ENCODE data around the gene GUCA2A. TPM values are rescaled to one million over a fixed set of nuclear protein-coding genes. Genes with fewer than 3 reads are reported as not detected.
A peak's percentile ranks its signal among the peaks of the same experiment; 100 is the strongest.

Gene GUCA2A
- total and polyA plus RNA-seq, 2 of the 13 experiments (the other 11 are each of a cell fraction or from before 2014, with no cell fraction given): not detected

GRCh38 chr1:42178249-42178648, 13.7 kb upstream of the GUCA2A start:
- Histone ChIP-seq H3K27me3 (ENCODE audit: control insufficient read depth in 1 of 2, insufficient read depth in 2 of 2, low read length in 2 of 2) (no peaks in the 10 kb centered on the region), H3K4me1 (ENCODE audit: insufficient read depth, low read length) (no peaks in the 10 kb centered on the region), H3K4me2 (ENCODE audit: low read depth, low read length) (no peak overlapping the region), H3K27ac (ENCODE audit: extremely low read length, insufficient read depth, low read length) (no peak overlapping the region), H3K36me3 (replicated peaks in 1 of 2; ENCODE audit: control insufficient read depth in 1 of 2, insufficient read depth in 2 of 2, low read length in 2 of 2) (peaks cover 6 to 32% of the 10 kb centered on the region in 2 experiments; a peak in 3 of 5 replicates), H3K79me2 (ENCODE audit: insufficient read depth, low read length) (no peaks in the 10 kb centered on the region), H3K9me3 (ENCODE audit: low read length) (no peaks in the 10 kb centered on the region), H4K20me1 (ENCODE audit: insufficient read depth, low read length) (no peaks in the 10 kb centered on the region), H3K4me3 (replicated peaks in 1 of 3; ENCODE audit: insufficient read depth in 1 of 3, low read depth in 2 of 3, low read length in 3 of 3) (no peak overlapping the region), H3K9ac (ENCODE audit: insufficient read depth, low read depth, low read length) (no peak overlapping the region), H2AFZ (ENCODE audit: low read length) (no peak overlapping the region)
- DNase-seq (ENCODE audit: low spot score) (no peak), FAIRE-seq (no peak), ATAC-seq (no peak)
- ChIA-PET CTCF (ENCODE audit: low intra/inter-chr PET ratio, low total read pairs) (no interaction called here), POLR2A (no interaction called here)
- in situ Hi-C loops (cut with HindIII; ENCODE audit: extremely low pct_ligation_motif_present, low pct_unique_long_range_greater_than_20kb): no loop called here
- 94% methylated on average over 3 of the region's 3 CpGs for WGBS (ENCODE audit: low lambda C conversion rate)
- TF ChIP-seq TCF7 (IDR thresholded peaks at IDR 0.05; ENCODE audit: low read depth) (no peak), NFE2 (CRISPR knock-in tag; IDR thresholded peaks at IDR 0.05) (no peak), HOMEZ (CRISPR knock-in tag; IDR thresholded peaks at IDR 0.05; ENCODE audit: low read depth) (no peak), HINFP (CRISPR knock-in tag; IDR thresholded peaks at IDR 0.05; ENCODE audit: low read depth) (no peak), MAFK (conservative IDR thresholded peaks at IDR 0.05 in 1 of 2, IDR thresholded peaks at IDR 0.05 in 1 of 2; ENCODE audit: low read length in 2 of 2) (peak in 1 of 2 experiments; percentile 24; a peak in 1 of 4 replicates), TGIF2 (CRISPR knock-in tag; IDR thresholded peaks at IDR 0.05) (no peak)
- TF ChIP-seq, protein P1, sequence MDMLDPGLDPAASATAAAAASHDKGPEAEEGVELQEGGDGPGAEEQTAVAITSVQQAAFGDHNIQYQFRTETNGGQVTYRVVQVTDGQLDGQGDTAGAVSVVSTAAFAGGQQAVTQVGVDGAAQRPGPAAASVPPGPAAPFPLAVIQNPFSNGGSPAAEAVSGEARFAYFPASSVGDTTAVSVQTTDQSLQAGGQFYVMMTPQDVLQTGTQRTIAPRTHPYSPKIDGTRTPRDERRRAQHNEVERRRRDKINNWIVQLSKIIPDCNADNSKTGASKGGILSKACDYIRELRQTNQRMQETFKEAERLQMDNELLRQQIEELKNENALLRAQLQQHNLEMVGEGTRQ (IDR thresholded peaks at IDR 0.05; ENCODE audit: low read depth, low read length): no peak
- TF ChIP-seq, protein P1 (CRISPR knock-in tag; IDR thresholded peaks at IDR 0.05; ENCODE audit: borderline replicate concordance): no peak
- TF ChIP-seq, protein P2, sequence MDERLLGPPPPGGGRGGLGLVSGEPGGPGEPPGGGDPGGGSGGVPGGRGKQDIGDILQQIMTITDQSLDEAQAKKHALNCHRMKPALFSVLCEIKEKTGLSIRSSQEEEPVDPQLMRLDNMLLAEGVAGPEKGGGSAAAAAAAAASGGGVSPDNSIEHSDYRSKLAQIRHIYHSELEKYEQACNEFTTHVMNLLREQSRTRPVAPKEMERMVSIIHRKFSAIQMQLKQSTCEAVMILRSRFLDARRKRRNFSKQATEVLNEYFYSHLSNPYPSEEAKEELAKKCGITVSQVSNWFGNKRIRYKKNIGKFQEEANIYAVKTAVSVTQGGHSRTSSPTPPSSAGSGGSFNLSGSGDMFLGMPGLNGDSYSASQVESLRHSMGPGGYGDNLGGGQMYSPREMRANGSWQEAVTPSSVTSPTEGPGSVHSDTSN (CRISPR knock-in tag; IDR thresholded peaks at IDR 0.05): no peak
- intact Hi-C loops (cut with micrococcal nuclease; ENCODE audit: unreplicated experiment): no loop called here
- BruUV-seq (replicated peaks): no TSS peak

All from HepG2 (cell line).